GM12892 (cell line): Measurements from ENCODE around the gene SYNGR1.

Source experiments
- DNase-seq: peaks from one replicate; pipeline ENCODE4 v3.0.0; 2011; ENCODE audit not compliant: insufficient read length
- FAIRE-seq: peaks from 2 replicates; lab custom pipeline; 2011; peaks lifted over from hg19 to GRCh38; lab: Jason Lieb, UNC
- POLR2A ChIP-seq: IDR thresholded peaks from 2 replicates; pipeline ENCODE4 v1.6.1; 2011; ENCODE audit warnings: low read depth, low read length, control low read depth
- POLR2AphosphoS5 ChIP-seq: IDR thresholded peaks from 2 replicates; pipeline ENCODE4 v1.6.1; 2011; ENCODE audit warnings: low read depth, low read length, control low read depth
- TAF1 ChIP-seq: IDR thresholded peaks from 2 replicates; pipeline ENCODE4 v1.6.1; 2011; ENCODE audit warnings: low read depth, mild to moderate bottlenecking, control low read depth, low read length, borderline replicate concordance

Gene SYNGR1

DNA sequence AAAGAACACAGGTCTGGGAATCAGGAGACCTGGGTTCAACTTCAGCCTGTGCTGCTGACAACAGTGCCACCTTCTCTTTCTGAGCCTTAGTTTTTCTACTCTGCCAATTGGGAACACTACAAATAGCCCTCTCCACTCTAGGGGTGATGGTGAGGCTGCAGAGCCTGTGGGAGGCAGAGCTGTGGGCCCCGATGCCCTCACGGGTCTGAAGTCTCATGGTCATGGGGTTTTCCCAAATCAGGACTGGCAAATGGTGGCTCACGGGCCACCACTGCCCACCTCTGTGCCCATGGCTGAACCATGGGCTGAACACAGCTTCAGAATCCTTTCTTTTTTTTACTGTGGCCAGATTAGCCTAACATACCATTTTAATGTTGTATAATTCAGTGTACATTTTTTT lies 19.8 kb downstream of the SYNGR1 start:
- DNase-seq (no peak), FAIRE-seq (no peak)
- TF ChIP-seq TAF1, result no peak
- TF ChIP-seq POLR2A, result no peak
- TF ChIP-seq POLR2AphosphoS5, result no peak

DNA sequence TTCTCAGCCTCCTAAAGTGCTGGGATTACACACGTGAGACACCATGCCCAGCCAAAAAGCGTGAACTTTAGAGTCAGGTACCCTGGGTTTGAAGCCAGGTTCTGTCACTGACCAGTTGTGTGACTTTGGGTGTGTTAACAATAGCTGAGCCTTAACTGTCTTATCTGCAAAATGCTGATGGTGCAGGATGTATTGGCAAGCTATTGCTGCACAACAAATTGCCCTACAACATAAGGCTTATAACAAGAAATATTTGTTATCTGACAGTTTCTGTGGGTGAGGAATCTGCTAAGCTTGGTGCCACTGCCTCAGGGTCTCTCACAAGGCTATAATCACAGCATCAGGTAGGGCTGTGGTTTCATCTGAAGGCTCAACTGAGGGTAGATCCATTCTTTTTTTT lies 21.9 kb downstream of the SYNGR1 start:
- TF ChIP-seq TAF1 (no peak), POLR2AphosphoS5 (no peak), POLR2A (no peak)
- DNase-seq (no peak), FAIRE-seq (no peak)

DNA sequence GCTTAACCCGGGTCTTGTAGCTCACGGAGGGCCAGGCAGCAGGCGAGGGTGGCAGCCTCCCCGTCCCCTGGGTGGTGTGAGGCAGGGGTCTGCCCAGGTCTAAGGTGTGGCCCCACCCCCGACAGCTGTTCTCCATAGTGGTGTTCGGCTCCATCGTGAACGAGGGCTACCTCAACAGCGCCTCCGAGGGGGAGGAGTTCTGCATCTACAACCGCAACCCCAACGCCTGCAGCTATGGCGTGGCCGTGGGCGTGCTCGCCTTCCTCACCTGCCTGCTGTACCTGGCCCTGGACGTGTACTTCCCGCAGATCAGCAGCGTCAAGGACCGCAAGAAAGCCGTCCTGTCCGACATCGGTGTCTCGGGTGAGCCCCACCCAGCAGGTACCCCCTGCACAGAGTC lies 24.4 kb downstream of the SYNGR1 start:
- no peak for TF ChIP-seq TAF1
- TF ChIP-seq POLR2A, result no peak
- TF ChIP-seq POLR2AphosphoS5, result no peak
- FAIRE-seq (no peak), DNase-seq (no peak)

DNA sequence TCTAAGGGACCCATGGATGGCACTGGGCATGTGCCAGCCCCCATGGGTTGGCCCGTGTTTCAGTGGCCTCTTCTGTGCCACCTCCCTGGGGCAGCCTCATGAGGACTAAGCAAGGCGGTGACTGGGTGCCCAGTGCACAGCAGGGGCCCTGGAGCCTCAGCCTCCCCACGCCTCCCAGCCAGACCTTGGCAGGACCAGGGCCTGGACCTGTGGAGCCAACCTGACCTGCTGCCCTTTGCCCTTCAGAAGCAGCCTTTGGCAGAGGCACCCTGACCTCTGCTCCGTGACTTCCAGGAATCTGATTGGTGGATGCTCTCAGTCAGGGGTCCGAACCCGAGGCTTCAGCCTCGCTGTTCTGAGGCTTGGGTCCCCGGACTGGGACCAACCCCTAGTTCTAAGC lies 25.0 kb downstream of the SYNGR1 start:
- DNase-seq (no peak), FAIRE-seq (no peak)
- TF ChIP-seq POLR2AphosphoS5 (no peak), POLR2A (no peak), TAF1 (no peak)

DNA sequence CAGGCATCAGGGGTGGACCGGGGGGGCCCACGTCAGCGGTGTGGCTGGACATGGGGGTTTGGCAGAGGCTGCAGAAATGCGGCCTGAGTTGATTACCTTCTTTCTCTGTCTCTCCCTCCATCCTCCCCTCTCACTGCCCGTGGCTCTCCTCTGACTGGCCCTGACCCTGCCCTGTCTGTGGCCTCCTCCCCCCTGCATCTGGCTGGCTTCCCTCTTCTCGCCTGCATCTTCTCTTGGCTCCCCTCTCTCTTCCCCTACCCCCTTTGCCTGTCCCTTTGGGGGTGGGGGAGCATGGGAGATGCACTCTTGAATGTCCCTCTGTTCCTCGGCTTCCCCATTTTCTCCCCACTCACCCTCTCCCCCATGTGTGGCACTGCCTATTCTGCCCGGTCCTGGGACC lies 25.9 kb downstream of the SYNGR1 start:
- TF ChIP-seq POLR2AphosphoS5, result no peak
- TF ChIP-seq TAF1, result no peak
- TF ChIP-seq POLR2A, result no peak
- FAIRE-seq (no peak), DNase-seq (no peak)

DNA sequence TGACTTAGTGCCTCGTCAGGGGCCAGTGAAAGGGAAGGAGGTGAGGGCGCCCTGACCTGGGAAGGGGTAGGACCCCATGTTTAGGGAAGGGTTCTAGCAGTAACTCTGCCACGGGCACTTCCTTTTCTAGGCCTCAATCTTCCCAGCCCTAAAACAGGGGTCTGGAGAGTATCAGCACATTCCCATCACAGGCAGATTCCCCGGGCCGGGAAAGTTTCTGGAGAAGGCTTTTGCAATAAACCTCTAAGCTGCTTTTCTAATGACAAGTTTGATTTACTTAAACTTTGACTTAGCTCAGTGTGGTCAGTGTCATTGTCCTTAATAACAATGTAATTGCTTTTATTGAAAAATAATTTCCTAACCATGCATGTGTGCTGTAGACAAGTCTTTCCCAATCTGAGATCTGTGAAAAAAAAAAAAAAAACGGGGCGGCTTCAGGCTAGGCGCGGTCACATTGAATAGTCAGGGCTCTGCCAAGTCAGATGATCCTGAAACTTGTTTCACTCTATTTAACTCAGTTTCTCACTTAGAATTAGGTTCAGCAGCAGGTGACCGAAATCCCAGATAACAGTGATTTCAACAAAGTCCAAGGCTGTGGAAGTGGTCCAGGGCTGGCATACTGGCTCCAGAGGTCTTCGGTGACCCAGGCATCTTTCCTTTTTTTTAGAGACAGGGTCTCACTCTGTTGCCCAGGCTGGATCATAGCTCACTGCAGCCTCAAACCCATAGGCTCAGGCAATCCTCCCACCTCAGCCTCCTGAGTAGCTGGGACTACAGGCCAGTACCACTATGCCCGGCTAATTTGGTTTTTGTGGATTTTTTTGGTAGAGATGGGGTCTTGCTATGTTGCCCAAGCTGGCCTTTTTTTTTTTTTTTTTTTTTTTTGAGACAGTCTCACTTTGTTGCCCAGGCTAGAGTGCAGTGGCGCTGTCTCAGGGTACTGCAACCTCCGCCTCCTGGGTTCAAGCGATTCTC lies 30.3 kb downstream of the SYNGR1 start:
- no peak for FAIRE-seq
- DNase-seq, result no peak
- TF ChIP-seq TAF1, result no peak
- TF ChIP-seq POLR2AphosphoS5, result no peak
- TF ChIP-seq POLR2A, result no peak

DNA sequence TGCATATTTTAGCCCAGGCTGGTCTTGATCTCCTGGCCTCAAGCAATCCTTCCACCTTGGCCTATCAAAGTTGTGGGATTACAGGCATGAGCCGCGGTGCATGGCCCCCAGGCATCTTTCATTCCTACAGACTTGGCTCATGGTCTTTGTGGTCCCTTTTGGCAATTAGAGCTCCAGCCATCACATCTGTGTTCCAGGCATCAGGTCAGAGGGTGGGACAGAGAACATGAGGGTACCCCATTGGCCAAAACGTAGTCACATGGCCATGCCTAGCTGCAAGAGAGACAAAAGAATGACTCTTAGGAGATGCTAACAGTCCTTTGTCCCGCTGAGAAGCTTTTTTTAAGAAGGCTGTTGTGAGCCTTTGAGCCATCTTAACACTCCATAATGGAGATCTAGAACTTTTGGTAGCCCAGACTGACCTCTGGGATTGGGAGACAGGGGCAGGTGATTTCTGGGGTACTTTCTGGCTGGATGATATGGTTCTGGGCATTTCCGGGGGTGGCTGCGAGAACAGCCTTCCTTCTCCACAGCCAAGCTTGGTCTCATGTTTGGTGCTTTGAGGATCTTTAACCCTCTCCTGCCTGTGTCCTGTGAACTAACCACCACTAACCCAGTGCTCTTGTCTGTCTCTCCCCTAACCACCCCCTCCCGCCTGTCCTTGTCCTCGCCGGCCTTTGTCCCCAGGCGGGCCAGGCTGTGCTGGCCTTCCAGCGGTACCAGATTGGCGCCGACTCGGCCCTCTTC lies 31.4 kb downstream of the SYNGR1 start:
- DNase-seq, result no peak
- TF ChIP-seq TAF1 (no peak), POLR2AphosphoS5 (no peak), POLR2A (no peak)
- no peak for FAIRE-seq

DNA sequence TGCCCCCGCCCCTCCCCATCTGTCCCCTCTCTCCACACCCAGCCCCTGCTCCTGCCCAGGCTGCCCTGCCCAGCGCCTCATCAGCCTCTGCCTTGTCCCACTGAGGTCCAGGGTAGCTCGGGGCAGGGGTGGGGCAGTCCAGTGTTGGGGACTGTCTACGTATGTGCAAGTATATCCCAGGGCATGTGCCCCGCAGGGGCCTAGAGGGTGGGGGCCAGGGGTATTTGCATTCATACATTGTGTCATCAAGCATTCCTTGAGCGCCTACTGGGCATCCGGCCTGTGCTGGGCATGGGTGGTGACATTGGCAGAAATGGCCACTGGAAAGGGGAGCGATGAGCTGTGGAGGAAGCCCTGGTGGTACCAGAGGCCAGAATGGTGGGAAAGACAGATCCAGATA lies 32.1 kb downstream of the SYNGR1 start:
- FAIRE-seq, result peak; percentile 14
- no peak for TF ChIP-seq TAF1
- DNase-seq, result no peak

DNA sequence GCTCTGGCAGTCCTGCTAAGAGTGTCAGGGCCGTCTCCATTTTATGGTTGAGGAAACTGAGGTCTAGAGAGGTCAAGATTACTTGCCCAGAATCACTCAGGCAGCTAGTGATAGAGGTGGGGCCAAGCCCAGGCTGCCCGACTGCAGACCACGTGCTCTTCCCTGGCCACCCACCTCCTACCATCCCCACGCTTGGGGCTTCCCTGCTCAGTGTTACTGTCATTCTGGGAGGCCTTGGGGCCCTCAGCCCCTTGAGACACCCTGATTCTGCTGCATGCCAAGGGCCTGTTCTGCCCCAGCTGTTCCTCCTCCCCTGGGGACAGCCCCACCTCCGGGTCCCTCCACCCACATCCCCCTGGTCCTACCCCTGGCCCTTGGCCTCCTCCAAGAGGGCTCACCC lies 32.6 kb downstream of the SYNGR1 start:
- peak; percentile 87 for FAIRE-seq
- TF ChIP-seq POLR2A (no peak), POLR2AphosphoS5 (no peak), TAF1 (no peak)
- DNase-seq, result peak; percentile 42

DNA sequence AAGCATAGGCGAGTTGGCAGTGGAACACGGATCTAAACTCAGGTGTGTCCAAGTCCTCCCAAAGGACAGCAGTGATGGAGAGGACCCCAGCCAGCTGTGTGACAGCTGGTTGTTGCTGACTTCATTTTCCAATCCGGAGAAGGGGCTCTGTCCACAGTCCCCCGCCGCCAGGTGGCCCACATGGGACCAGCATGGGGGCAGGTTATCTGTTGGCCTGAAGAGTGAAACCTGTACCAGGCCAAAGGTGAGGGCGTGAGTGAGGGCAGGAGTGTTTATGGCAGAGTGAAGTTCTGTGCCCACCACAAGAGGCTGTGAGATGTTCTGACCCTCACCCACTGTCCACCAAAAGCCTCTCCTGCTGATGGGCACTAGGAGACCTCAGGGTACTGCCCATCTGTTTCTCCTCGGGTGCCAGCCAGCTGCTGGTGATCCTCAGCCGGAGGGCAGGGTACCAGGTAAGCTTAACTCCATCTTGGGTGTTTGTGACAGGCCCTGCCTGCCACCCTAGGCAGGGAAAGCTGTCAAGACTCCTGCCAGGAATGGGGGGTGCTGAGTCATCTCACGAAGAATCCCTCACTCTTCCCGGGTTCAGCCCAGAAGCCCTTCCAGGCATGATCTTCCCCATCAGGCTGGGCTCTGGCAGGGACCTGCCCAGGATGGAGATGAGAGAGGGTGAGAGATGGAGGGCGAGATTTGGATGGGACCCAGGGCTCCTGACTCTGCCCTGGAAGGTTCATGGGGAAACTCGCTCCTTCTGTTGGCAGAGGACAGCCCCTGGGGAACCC lies 34.2 kb downstream of the SYNGR1 start:
- no peak for FAIRE-seq
- no peak for TF ChIP-seq POLR2AphosphoS5
- TF ChIP-seq POLR2A, result no peak
- no peak for TF ChIP-seq TAF1
- no peak for DNase-seq

DNA sequence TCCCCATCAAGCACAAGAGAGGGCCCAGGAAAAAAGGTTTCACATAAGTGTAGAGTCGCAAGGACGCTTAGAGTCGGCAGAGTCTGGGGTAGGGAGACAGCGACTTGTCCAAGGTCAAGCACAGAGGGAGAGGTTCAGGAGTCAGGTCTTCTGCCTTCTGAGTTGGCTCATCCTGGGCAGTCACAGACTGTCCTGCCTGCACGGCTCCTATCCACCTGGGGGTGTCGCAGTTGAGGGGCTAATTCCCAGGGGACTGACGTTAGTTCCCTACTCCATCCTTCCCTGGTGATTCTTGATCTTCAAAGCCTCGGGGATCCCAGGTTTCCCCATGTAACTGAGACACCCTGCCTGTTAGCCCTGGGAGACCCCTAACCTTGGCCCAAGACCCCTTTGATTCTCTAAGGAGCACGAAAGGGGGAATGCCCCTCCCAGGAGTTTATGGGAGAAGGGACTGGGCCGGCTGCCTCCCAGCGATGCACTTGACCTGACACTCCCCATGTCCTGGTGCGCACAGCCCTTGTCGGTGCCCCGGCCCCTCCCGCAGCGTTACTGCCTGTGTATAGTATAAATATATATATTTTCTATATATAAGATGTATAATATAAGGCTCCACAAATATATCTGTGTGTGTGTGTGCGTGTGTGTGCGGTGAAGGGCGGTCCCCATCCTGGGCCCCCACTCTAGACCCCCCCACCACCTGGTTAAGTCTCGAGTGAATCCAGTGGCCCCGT lies 35.1 kb downstream of the SYNGR1 start:
- TF ChIP-seq POLR2A (no peak), POLR2AphosphoS5 (no peak), TAF1 (no peak)
- DNase-seq, result no peak
- no peak for FAIRE-seq
